Stimulated activated CD8-positive, alpha-beta memory T cell treated with anti-CD3 and anti-CD28 coated beads, Interleukin-7, amount 100 ng/mL, for 24 hours (primary cell): ENCODE measurements around the gene NOXA1.

ENCODE experiments used
- DNase-seq: peaks from one replicate; pipeline ENCODE4 v3.0.0-alpha.2; 2020; ENCODE audit warnings: low read depth

The NOXA1 gene

DNA sequence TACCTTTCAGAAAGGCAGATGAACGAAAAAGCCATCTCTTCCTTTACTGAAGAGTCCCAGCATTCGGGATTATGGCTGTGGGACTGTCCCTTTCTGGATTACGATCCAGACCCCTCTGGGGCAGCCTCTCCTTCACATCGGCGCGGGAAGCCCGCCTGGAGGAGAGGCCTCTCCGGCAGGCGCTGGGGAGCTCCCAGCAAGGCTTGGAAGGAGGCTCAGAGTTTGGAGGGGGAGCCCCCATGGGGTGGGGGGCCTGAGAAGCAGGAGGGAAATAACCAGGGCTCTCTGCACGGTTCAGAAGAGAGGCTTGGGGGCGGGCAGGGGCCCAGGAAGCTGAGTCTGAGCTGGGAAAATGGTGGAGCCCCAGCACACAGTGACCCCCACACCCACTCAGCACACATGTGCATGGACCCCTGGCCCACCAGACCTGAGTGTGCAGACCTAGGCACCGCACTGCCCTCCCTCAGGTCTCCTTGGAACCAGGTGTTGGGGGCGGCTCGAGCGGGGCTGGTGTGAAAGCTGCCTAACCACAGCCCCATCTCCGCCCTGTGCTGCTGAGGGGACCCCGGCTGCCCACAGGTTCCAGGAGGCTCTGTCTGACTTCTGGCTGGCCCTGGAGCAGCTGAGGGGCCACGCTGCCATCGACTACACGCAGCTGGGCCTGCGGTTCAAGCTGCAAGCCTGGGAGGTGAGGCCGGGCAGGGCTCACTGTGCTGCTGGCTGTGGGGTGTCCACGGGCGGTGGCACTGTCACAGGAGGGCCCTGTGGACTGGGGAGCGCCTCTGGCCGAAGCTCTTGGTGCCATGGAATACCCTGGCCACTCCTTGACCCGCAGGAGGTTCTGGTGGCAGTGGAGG is 4.5 kb downstream of the NOXA1 start:
- DNase-seq, result no peak

DNA sequence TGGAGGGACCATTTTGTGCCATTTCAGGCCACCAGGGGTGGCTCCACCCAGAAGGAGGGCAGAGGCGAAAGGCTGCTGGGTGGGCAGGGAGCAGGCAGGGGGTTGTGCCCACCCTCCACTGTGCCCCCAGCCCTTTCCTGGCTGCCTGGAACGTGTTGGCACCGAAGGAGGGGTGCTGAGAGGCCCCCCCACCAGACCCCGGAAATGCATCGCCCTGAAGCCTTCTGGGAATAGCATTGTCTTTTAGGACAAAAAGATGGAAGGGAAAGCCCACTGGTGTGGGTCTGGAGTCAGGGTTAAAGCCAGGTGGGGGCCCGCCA is 5.1 kb downstream of the NOXA1 start:
- no peak for DNase-seq

GRCh38 chr9:137428841-137429545 is 5.8 kb downstream of the NOXA1 start:
- no peak for DNase-seq

- DNase-seq, result no peak
These were observed 6.3 kb downstream of the NOXA1 start for GRCh38 chr9:137429546-137429890.

DNA sequence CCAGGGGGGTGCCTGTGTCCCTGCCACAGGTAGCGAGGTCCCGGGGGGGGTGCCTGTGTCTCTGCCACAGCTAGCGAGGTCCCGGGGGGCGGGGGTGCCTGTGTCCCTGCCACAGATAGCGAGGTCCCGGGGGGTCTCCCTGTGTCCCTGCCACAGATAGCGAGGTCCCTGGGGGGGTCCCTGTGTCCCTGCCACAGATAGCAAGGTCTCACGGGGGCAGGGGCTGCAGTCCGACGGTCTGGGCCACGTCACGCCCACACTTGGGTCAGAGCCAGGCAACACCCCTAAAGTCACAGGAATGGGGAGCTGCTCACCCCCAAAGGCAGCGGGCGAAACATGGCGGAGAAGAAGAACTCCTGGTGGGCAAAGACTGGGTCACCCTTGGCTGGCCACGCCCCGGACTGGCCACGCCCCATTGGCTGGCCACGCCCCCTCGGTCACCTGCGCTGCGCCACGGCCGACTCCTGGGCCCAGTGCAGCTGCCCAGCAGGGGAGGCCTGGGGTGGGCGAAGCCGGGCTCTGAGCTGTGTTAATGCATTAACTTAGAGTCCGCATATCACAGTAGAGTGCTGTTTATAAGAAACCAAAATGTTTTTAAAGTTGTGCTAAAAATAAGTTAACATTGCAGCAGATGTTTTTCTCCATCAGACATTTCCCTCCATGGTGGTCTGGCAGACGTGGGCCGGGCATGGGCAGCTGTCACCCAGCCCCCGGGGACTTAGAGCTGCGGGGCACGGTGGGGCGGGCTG is 7.0 kb downstream of the NOXA1 start:
- no peak for DNase-seq

DNA sequence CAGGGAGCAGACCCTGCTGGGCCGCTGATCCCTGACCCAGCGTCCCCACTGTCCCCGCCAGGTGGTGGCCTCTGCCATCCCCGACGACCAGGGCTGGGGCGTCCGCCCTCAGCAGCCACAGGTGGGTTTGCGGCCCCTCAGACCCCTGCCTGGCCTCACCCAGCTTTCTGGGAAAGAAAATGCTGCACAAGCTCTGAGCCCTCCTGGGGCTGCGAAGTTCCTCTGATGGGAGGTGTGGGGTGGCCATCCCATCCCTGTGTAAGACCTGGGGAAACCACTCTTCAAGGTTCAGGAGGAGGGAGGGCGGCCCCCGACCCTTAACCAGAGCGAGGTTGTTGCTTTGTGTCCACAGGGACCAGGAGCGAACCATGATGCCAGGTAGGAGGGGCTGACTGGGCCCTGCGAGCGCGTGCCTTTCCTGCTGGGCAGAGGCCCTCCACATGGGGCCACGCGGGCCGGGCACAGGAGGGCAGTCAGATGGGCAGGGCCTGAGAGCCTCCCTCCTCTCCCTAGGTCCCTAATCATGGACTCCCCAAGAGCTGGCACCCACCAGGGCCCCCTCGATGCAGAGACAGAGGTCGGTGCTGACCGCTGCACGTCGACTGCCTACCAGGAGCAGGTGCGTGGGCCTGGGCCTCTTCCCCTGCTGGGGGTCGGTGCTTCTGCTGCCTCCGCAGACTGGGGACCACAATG is 7.7 kb downstream of the NOXA1 start:
- DNase-seq, result no peak

- DNase-seq, result no peak
These were observed 8.3 kb downstream of the NOXA1 start for GRCh38 chr9:137431416-137431931.

- DNase-seq, result no peak
These were observed 9.6 kb downstream of the NOXA1 start for GRCh38 chr9:137432687-137433348.

DNA sequence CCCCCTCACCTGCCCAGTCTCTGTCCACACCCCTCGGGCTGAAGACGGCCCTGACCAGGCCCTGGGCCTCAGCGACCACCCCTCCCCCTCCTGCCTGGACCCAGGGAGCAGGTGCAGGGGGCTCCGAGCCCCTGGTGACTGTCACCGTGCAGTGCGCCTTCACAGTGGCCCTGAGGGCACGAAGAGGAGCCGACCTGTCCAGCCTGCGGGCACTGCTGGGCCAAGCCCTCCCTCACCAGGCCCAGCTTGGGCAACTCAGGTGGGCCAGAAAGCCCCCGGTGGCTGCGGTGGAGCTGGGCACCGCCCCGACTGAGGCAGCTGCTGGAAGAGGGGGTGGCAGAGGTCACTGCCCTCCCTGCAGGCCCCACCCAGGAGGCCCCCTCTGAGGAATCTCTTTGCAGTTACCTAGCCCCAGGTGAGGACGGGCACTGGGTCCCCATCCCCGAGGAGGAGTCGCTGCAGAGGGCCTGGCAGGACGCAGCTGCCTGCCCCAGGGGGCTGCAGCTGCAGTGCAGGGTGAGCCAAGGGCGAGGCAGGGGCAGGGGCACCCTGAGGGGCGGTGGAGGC is 10.2 kb downstream of the NOXA1 start:
- no peak for DNase-seq

DNA sequence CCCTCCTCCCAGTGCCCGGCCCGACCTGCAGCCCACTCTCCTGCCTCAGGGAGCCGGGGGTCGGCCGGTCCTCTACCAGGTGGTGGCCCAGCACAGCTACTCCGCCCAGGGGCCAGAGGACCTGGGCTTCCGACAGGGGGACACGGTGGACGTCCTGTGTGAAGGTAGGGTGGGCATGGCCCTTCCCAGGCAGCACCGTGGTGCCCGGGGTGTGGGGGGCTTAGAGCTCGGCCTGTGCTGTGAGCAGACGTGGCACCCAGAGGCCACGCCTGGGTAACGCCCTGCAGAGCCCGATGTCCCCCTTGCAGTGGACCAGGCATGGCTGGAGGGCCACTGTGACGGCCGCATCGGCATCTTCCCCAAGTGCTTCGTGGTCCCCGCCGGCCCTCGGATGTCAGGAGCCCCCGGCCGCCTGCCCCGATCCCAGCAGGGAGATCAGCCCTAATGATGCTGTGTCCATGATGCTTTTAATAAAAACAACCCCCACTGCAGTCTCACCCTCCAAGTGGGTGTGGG is 10.8 kb downstream of the NOXA1 start:
- DNase-seq, result no peak

DNA sequence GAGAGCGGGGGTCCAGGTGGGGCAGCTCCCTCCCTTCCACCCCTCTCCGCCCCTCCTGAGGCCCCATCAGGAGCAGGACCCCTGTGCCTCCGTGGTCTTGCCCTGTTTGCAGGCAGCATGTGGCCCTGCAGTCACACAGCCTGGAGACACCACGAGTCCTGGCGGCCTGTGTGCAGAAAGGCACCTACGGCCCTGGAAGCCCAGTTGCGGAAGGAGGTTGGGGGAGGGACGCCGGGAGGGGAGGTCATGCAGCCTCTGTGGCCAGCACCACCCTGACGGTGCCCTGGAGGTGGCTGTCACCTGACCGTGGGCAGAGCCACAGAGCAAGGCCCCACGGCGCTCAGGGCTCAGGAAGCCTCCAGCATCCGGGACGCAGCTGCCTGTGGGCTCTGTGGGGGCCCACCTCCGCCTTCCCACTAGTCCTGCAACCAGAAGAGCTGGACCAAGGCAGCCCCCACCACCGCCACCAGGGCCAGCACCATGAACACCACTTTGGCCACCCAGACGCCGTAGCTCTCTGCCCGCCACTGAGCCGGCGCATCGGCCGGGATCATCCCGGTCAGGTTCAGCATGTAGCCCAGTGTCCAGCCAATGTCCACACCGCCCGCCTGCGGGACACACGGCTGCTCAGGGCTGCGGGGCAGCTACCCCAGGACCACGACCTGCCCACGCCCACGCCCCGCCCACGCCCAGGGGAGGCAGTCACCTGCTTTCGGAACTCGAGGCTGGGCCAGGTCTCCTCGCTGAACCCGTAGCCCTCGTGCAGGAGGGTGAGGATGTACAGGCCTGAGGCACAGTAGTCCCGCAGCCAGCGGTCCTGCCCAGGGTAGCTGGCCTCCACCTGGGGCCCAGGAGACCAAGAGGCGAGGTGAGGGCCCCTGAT is 11.5 kb downstream of the NOXA1 start:
- DNase-seq, result no peak

- DNase-seq, result no peak
These were observed 12.2 kb downstream of the NOXA1 start for GRCh38 chr9:137435381-137435891.

DNA sequence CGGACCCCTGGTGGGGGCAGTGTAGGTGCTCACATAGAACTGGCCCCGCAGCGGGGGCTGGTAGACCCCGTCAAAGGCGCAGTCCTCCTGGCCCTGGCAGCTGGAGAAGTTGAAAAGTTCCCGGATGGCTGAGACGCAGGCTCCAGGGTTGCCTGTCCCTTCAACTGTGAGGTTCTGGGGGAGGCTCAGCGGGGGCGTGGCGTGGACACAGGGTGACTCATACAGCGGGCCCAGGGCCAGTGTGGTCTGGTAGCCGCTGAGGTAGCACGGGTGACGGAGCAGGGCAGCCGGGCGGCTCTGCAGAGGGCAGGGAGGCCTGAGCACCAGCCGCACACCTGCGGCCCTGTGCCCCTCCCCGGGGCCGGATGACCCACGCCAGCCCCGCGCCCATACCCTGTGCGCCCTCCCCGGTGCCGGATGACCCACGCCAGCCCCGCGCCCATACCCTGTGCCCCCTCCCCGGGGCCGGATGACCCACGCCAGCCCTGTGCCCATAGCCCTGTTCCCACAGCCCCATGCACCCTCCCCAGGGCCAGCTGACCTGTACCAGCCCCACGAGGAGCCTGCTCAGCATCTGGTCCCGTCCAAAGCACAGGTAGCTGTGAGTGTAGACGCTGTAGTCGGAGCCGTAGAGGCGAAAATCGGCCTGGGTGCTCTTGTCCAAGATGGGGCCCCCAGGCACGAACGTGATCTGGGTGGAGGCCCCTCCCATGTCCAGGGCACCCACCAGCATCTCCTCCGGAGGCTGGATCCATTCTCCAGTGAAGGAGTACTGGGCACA is 13.0 kb downstream of the NOXA1 start:
- no peak for DNase-seq

- DNase-seq, result no peak
These were observed 13.8 kb downstream of the NOXA1 start for GRCh38 chr9:137436761-137437600.

DNA sequence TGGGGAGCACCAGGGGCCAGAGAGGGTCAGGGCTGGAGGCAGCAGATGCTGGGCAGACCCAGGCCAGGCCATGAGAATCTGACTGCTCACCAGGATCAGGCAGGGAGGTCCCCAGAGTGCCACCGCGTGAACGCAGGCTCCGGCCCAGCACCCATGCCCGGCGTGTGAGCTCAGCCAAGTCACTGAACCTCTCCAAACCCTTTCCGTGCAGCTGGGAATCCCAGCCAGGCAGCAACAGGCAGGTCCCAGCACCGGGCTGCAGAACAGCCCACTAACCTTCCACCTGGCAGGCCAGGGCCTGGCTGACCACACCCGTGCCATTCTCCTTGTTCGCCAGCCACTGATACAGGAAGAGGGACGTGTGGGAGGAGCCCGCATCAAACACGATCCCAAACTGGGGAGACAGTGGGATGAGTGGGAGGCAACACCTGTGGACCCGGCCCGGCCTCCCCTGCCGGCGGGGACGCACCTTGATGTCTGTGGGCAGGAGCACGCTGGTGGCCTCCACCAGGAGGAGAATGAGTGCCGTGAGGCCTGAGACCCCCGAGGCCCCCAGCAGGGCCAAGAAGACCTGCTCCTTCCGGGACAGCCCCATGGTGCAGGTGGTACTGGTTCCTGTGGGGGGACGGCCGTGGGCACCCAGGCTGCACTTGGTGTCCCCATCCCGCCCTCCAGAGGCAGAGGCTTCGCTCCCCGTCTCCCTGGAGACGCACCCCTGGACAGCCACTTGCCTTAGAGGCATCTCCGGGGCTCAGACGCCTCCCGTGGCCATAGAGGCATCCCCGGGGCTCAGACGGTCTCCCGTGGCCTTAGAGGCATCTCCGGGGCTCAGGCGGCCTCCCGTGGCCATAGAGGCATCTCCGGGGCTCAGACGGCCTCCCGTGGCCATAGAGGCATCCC is 14.7 kb downstream of the NOXA1 start:
- no peak for DNase-seq

DNA sequence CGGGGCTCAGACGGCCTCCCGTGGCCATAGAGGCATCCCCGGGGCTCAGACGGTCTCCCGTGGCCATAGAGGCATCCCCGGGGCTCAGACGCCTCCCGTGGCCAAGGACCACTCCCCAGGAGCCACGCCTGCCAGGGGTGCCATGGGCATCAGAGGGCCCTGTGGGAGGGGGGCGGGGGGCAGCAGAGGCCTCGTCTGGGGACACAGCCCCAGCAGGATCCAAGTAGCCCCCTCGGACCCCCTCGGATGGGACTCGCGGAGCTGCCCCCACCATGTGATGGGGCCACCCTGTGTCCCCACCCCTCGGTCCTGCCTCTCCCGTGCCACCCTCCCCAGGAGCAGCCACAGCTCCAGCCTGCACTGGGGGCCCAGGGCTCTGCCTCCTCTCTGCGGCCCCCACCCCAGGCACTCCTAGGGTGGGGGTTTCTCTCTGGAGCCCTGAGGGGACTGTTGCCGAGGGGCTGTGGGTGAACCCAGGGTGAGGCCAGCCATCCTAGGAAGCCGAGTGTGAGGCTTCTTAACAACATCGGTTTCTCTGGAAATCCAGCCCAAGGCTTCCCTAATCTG is 15.5 kb downstream of the NOXA1 start:
- DNase-seq, result no peak
